NCI-H2196 treated with DMSO at 0.1 percent for 48 hours (cell line): ENCODE measurements around the gene STK40.

Source experiments
- DNase-seq: peaks from one replicate; lab custom pipeline; 2025; ENCODE audit not compliant: unreplicated experiment; lab: John Stamatoyannopoulos, UW

Gene STK40

GRCh38 chr1:36346741-36347370 lies 38.9 kb downstream of the STK40 start:
- DNase-seq: no peak

DNA sequence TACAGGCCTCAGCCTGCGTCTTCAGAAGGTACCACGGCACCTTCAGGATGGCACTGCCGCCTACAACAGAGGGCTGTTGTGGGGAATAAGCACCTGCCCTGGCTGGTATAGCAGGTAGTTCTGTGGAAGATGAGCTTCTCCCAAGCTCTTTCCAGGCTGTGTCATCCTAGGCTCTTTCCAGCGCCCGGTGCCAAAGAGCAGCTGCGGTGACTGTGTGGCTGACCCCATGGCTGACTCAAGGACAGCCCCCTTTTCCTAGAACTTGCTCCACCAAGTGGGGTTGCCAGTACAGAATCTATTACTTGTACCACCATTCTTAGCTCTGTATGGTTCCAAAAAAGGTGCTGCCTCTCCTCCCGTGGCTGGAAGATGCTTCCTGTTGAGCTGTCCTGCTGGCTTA lies 40.4 kb downstream of the STK40 start:
- DNase-seq: no peak

DNA sequence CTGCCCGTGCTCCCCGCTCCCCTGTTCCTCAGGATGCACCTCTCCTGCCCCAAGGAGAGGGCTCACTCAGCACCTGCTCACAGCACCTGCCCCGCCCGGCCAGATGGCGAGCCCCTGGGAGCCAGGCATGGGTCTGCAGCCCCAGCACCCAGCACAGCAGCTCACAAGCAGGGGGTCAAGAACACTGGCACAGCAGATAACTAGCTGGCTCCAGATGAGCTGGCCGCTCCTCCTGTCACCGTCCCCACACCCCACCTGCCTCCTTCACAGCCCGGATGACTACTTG lies 41.4 kb downstream of the STK40 start:
- no peak for DNase-seq

DNA sequence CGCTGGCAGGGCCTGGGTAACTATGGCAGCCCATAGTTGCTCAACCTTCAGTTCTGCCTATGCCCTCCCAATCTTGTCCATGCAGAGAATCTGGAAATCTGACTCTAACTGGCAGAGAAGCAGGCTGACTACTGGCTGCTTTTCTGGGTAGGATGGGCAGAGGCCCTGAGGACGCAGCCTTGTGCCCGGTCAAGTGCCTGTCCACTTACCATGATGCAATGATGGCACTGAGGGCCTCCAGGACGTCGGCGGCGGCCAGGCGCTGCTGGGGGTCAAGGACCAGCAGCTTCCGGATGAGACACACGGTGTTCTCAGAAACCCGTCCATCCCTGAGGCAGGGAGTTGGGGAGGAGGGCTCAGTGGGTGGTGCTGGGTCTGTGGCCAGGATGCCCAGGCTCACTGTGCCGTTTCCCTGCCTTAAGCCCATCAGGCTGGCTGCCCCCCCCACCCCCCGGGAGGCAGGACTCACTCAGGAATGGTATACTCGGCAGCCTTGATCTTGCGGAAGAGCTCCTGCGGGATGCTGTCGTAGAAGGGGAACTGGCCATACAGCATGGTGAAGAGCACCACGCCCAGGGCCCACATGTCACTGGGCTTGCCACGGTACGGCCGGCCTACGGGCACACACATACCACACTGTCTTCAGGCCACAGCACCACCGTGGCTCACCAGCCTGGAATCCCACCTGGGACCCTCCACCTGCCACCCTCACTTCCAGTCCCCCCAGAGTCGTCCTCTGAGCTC lies 41.9 kb downstream of the STK40 start:
- DNase-seq: no peak

- peak; percentile 17 for DNase-seq
Observed at GRCh38 chr1:36342426-36343185, 43.1 kb downstream of the STK40 start.

- no peak for DNase-seq
Observed at GRCh38 chr1:36341626-36342320, 44.0 kb downstream of the STK40 start.

DNA sequence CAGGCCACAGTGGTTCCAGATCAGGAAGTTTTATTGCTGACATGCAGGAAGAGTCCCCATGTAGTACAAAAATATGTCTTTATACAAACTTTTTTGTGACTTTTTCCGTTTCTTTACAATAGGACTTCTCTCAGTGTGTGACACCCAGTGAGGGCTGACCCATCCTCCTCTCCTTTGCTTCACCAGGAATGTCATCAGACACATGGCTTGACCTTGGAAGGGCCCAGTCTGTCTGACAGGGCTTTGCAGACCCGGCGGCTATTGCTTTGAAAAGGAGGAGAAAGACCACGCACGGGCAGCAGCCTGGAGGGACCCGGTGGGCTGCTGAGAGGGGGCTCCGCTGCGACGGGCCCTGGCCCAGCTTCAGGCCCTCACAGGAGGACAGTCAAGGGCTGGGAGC lies 46.1 kb downstream of the STK40 start:
- DNase-seq: no peak

- no peak for DNase-seq
Observed at GRCh38 chr1:36339215-36339614, 46.5 kb downstream of the STK40 start.

DNA sequence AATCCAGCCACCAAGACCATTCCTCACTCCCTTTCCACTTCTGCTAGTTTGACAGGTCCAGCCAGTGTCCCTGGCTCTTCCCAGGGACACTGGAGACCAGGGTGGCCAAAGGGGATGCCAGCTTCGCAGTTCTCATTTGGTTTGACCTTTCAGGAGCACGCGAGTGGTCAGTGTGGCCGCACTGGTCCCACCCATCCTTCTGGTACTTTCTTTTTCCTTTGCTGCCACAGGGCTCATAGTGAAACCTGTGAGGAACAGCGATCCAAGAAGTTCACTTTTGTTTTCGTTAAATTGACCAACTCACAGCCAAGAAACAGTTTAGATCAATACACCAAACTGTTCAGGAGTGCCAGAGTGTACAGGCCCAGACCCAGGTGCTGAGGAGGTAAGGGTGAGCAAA lies 47.9 kb downstream of the STK40 start:
- no peak for DNase-seq

GRCh38 chr1:36330940-36331339 lies 54.8 kb downstream of the STK40 start:
- no peak for DNase-seq

DNA sequence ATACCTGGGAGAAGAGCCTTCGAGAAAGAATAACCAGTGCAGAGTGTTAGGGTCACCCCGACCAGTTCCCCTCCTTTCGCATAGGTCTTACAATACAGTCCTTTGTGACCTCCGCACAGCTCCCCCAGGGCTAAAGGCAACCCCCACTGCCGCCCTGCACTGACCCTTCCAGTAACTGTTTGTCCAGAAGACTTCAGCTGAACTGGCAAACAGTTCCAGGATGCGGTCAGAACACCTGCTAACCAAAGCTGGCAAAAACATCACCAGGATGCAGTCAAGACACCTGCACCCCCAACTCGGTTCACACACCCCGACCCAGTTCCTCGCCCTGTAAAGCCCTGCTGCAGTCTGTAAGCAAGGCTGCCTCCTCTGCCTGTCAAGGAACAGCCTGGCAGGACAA lies 55.9 kb downstream of the STK40 start:
- DNase-seq: no peak

GRCh38 chr1:36328713-36329112 lies 57.0 kb downstream of the STK40 start:
- DNase-seq: no peak

- no peak for DNase-seq
Observed at GRCh38 chr1:36328088-36328480, 57.6 kb downstream of the STK40 start.

- no peak for DNase-seq
Observed at GRCh38 chr1:36327421-36328087, 58.2 kb downstream of the STK40 start.

GRCh38 chr1:36326499-36326898 lies 59.2 kb downstream of the STK40 start:
- DNase-seq: no peak

- no peak for DNase-seq
Observed at GRCh38 chr1:36324353-36324703, 61.4 kb downstream of the STK40 start.

GRCh38 chr1:36323636-36324352 lies 61.9 kb downstream of the STK40 start, which contains the start of gene EVA1B:
Gene EVA1B, minus strand, starts transcription at chr1:36323645. Its CDS starts 608 bp downstream, at chr1:36323037.
- DNase-seq: no peak

GRCh38 chr1:36322786-36323635 lies 62.7 kb downstream of the STK40 start:
- no peak for DNase-seq

DNA sequence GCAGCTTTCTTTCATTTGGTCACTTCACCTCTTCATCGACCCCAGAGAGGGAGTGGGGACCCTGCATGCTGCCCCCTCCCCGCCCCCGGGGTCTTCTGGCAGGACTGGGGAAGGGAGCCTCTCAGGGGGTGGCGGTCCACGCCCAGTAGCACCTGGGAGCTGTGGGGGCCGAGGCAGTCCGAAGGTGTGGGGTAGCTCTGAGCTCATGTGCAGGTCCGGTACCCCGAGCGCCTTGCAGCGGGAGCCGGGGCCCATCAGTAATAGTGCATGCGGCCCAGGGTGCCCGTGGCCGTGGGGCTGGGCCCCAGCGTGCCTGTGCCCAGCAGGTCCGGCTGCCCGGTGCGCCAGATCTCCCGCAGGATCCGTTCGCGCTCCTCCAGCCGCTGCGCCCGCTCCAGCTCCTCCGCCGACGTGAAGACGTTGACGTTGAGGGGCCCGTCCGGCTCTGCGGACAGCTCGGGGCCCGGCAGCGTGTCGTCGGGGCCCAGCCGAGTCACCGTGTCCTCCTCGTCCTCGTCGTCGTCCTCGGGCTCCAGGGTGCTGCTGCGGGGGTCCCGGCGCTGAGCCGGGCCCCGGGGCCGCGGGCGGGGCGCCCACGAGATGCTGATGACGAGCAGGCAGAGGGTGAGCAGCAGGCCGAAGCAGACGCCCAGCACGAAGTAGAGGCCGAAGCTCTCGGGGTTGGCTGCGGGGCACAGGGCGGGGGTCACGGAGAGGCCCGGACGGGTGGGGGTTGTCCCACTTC lies 63.5 kb downstream of the STK40 start:
- no peak for DNase-seq
